IMR-90 (cell line): ENCODE measurements around the gene PYGO2. TPM values are rescaled to one million over a fixed set of nuclear protein-coding genes. Genes with fewer than 3 reads are reported as not detected.

Source experiments
- ATAC-seq: fragments of 200-7000 bp; cut with Tn5 transposase; 2 replicates; pipeline ENCODE4 v1.9.1; 2020; ENCODE audit warnings: low read depth, mild to moderate bottlenecking, moderate library complexity
- BruUV-seq: library from RNA; stranded (reverse); fragments of 400-500 nt; replicated peaks from 2 replicates; lab custom pipeline; 2021; lab: Mats Ljungman, UMichigan
- CTCF ChIA-PET: fragments of 300-600 bp; formaldehyde crosslinking; extraction: SDS; loops from one replicate; lab custom pipeline; 2021; ENCODE audit warnings: antibody characterized with exemption; lab: Yijun Ruan, JAX
- POLR2A ChIA-PET: fragments of 300-600 bp; sonication (Branson Sonifier 250); formaldehyde crosslinking; loops from one replicate; lab custom pipeline; 2022; ENCODE audit warnings: antibody characterized with exemption; ENCODE audit not compliant: unreplicated experiment; lab: Charles Lee
- DNase-seq: peaks from one replicate; pipeline ENCODE4 v3.0.0; 2013
- H2AFZ ChIP-seq: replicated peaks from 2 replicates; pipeline ENCODE3; 2013; ENCODE audit warnings: low read length, mild to moderate bottlenecking; ENCODE audit not compliant: poor library complexity
- H2AK5ac ChIP-seq: 2 replicates; pipeline ENCODE4 v1.6.1; 2013; ENCODE audit warnings: low read depth, low read length, inconsistent platforms
- H2AK9ac ChIP-seq: replicated peaks from 2 replicates; pipeline ENCODE3; 2013; ENCODE audit warnings: mild to moderate bottlenecking, low read depth, low read length, moderate library complexity; ENCODE audit not compliant: poor library complexity
- H2BK120ac ChIP-seq: 2 replicates; pipeline ENCODE4 v1.6.1; 2013; ENCODE audit warnings: low read depth, low read length, inconsistent platforms
- H2BK15ac ChIP-seq: 3 replicates; pipeline ENCODE4 v1.6.1; 2013; ENCODE audit warnings: low read depth, low read length, inconsistent platforms
- H2BK20ac ChIP-seq: 2 replicates; pipeline ENCODE4 v1.6.1; 2013; ENCODE audit warnings: low read depth, mild to moderate bottlenecking, inconsistent platforms, low read length, moderate library complexity
- H2BK5ac ChIP-seq: 2 replicates; pipeline ENCODE4 v1.6.1; 2013; ENCODE audit warnings: mild to moderate bottlenecking, low read depth, low read length, inconsistent platforms; ENCODE audit not compliant: poor library complexity, severe bottlenecking
- H3K14ac ChIP-seq: replicated peaks from 2 replicates; pipeline ENCODE4 v1.6.1; 2013; ENCODE audit warnings: low read depth, low read length, inconsistent platforms
- H3K18ac ChIP-seq: 2 replicates; pipeline ENCODE4 v1.6.1; 2013; ENCODE audit warnings: low read depth, low read length, control low read depth
- H3K23ac ChIP-seq: 2 replicates; pipeline ENCODE4 v1.6.1; 2013; ENCODE audit warnings: low read depth, low read length, inconsistent platforms
- H3K27ac ChIP-seq: 2 replicates; pipeline ENCODE4 v1.5.1; 2013; ENCODE audit warnings: mild to moderate bottlenecking, control low read depth, low read length; ENCODE audit not compliant: insufficient read depth
- H3K27me3 ChIP-seq: 2 replicates; pipeline ENCODE4 v1.6.1; 2013; ENCODE audit warnings: low read length; ENCODE audit not compliant: control insufficient read depth, insufficient read depth
- H3K36me3 ChIP-seq: 2 replicates; pipeline ENCODE4 v1.6.1; 2013; ENCODE audit warnings: low read length, mixed read lengths; ENCODE audit not compliant: control insufficient read depth, insufficient read depth
- H3K4ac ChIP-seq: 2 replicates; pipeline ENCODE4 v1.6.1; 2013; ENCODE audit warnings: low read depth, low read length, inconsistent platforms
- H3K4me1 ChIP-seq: 2 replicates; pipeline ENCODE4 v1.6.1; 2013; ENCODE audit warnings: low read length, mixed read lengths; ENCODE audit not compliant: control insufficient read depth, insufficient read depth
- H3K4me2 ChIP-seq: 2 replicates; pipeline ENCODE4 v1.6.1; 2013; ENCODE audit warnings: low read depth, mild to moderate bottlenecking, control low read depth, low read length, moderate library complexity
- H3K4me3 ChIP-seq: 2 replicates; pipeline ENCODE4 v1.5.1; 2013; ENCODE audit warnings: low read depth, mild to moderate bottlenecking, control low read depth, low read length, moderate library complexity; ENCODE audit not compliant: insufficient read depth
- H3K56ac ChIP-seq: 2 replicates; pipeline ENCODE4 v1.6.1; 2013; ENCODE audit warnings: low read length, inconsistent platforms; ENCODE audit not compliant: insufficient read depth; ENCODE audit errors: extremely low read depth
- H3K79me1 ChIP-seq, 2 experiments: 2 replicates each; pipeline ENCODE4 v1.6.1; 2013; ENCODE audit warnings: low read length in 2 of 2, inconsistent platforms in 1 of 2, low read depth in 1 of 2
- H3K9ac ChIP-seq: 2 replicates; pipeline ENCODE4 v1.6.1; 2013; ENCODE audit warnings: low read depth, low read length, control low read depth
- H3K9me1 ChIP-seq: 2 replicates; pipeline ENCODE4 v1.6.1; 2013; ENCODE audit warnings: low read length, inconsistent platforms; ENCODE audit not compliant: insufficient read depth
- H3K9me3 ChIP-seq: 2 replicates; pipeline ENCODE4 v1.6.1; 2013; ENCODE audit warnings: low read length; ENCODE audit not compliant: control insufficient read depth, insufficient read depth
- H4K20me1 ChIP-seq: 2 replicates; pipeline ENCODE4 v1.6.1; 2013; ENCODE audit warnings: low read length, inconsistent platforms; ENCODE audit not compliant: insufficient read depth
- H4K5ac ChIP-seq: 2 replicates; pipeline ENCODE4 v1.6.1; 2013; ENCODE audit warnings: mild to moderate bottlenecking, low read depth, low read length, control low read depth
- H4K8ac ChIP-seq, 2 experiments: 2 replicates each; pipeline ENCODE4 v1.6.1; 2013; ENCODE audit warnings: low read depth in 2 of 2, low read length in 2 of 2, control low read depth in 1 of 2, inconsistent platforms in 1 of 2
- H4K91ac ChIP-seq: 2 replicates; pipeline ENCODE4 v1.6.1; 2013; ENCODE audit warnings: low read depth, low read length, inconsistent platforms; ENCODE audit not compliant: insufficient read depth
- MAFK ChIP-seq: IDR thresholded peaks from 2 replicates; pipeline ENCODE4 v1.6.1; 2012; ENCODE audit warnings: low read depth, low read length, improper control_type of control experiment
- MXI1 ChIP-seq: IDR thresholded peaks from 2 replicates; pipeline ENCODE4 v1.6.1; 2012; ENCODE audit warnings: low read depth, mild to moderate bottlenecking, low read length, moderate library complexity, borderline replicate concordance
- NFE2L2 ChIP-seq: fragments of 150-350 bp; IDR thresholded peaks from 2 replicates; pipeline ENCODE4 v1.6.1; 2016; ENCODE audit warnings: low read depth, mild to moderate bottlenecking, low read length
- RAD21 ChIP-seq: IDR thresholded peaks from 2 replicates; pipeline ENCODE4 v1.6.1; 2012; ENCODE audit warnings: low read length, improper control_type of control experiment
- RCOR1 ChIP-seq: IDR thresholded peaks from 2 replicates; pipeline ENCODE4 v1.6.1; 2012; ENCODE audit warnings: mild to moderate bottlenecking, low read length, improper control_type of control experiment; ENCODE audit not compliant: insufficient replicate concordance
- WGBS, 2 experiments: methylation state at CpG; one replicate each; pipeline versions ENCODE4 v1.1.5 to v1.1.7; 2013; ENCODE audit warnings: missing lambda C conversion rate in 2 of 2; ENCODE audit not compliant: insufficient read length in 1 of 2; ENCODE audit errors: extremely low coverage in 2 of 2; 5-methylcytosine and 5-hydroxymethylcytosine counted together
- dilution Hi-C: fragments of 300-500 bp; cut with HindIII; formaldehyde crosslinking; loops from one replicate; pipeline ENCODE4 v1.14.3; 2018; ENCODE audit warnings: low sequenced_read_pairs; ENCODE audit not compliant: unreplicated experiment
- in situ Hi-C: fragments of 300-500 bp; cut with MboI; formaldehyde crosslinking; loops from 3 replicates; pipeline ENCODE4 v1.14.3; 2019; ENCODE audit warnings: low sequenced_read_pairs, inconsistent platforms, mixed read lengths
- intact Hi-C: fragments of 100-400 bp; cut with micrococcal nuclease; formaldehyde crosslinking; loops from 2 replicates; pipeline ENCODE4 v1.10.0; 2022
- polyA plus RNA-seq, 3 experiments: library from polyadenylated mRNA; depleted of rRNA; stranded (reverse); fragments of >200 nt; gene quantifications; 2 replicates each; pipeline ENCODE4 v1.2.3, GENCODE V29; 2012; ENCODE audit warnings: low replicate concordance in 1 of 3
- total RNA-seq: library from RNA; depleted of rRNA; stranded (reverse); fragments of >200 nt; gene quantifications from 2 replicates; pipeline ENCODE4 v1.2.3, GENCODE V29; 2012
- TF ChIP-seq, protein P1 (sequence below): fragments of 150-350 bp; IDR thresholded peaks from 2 replicates; pipeline ENCODE4 v1.6.1; 2016; ENCODE audit warnings: low read depth, mild to moderate bottlenecking, low read length, moderate library complexity, borderline replicate concordance
- TF ChIP-seq, protein P2 (sequence below): conservative IDR thresholded peaks from 2 replicates; pipeline ENCODE4 v1.5.1; 2012; ENCODE audit warnings: mild to moderate bottlenecking, low read depth, low read length, improper control_type of control experiment

Gene PYGO2
- total and polyA plus RNA-seq, 2 of the 4 experiments (the other 2 are of a cell fraction): 5.4 to 14.8 TPM

DNA sequence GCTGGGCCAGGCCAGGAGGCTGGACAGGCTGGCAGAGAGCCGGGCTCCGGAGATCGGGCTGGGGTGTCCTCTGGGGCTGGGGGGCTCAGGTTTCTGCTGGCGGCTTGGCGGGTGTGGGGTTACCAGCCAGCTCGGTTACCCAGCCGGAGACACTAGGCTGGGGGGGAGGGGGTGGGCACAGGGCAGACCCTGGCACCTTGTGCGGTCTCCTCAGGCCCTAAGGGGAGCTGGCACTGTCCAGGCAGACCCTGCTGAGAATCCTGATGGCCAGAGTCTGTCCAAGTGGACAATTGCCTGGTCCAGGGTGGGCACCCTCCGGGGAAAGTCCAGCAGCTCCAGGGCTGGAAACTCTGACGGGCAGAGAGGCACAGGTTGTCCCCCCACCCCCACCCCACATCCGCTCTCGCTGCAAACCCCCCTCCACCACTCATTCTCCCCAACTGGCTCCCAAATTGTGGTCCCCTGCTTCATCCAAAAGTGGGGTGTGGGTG is 47.7 kb upstream of the PYGO2 start:
- Histone ChIP-seq H3K79me1 (peaks cover 3 to 56% of the 10 kb centered on the region in 2 experiments), H4K20me1 (peaks cover 19% of the 10 kb centered on the region), H3K4me2 (no peak overlapping the region), H3K4me1 (peaks cover 14% of the 10 kb centered on the region), H2AK5ac (no peak overlapping the region), H4K91ac (no peak overlapping the region), H3K27ac (no peak overlapping the region), H4K5ac (no peak overlapping the region), H3K9me1 (peaks cover 11% of the 10 kb centered on the region), H3K4ac (no peak overlapping the region), H3K14ac (no peak overlapping the region), H2BK120ac (no peak overlapping the region), H4K8ac (no peak overlapping the region), H2AFZ (no peak overlapping the region), H3K18ac (no peak overlapping the region), H3K9ac (no peak overlapping the region), H2BK20ac (no peak overlapping the region), H2BK15ac (no peak overlapping the region), H2BK5ac (no peak overlapping the region), H3K23ac (no peak overlapping the region), H3K4me3 (no peak overlapping the region), H3K36me3 (peaks cover 7% of the 10 kb centered on the region), H3K56ac (no peak overlapping the region), H3K27me3 (no peaks in the 10 kb centered on the region), H3K9me3 (no peaks in the 10 kb centered on the region), H2AK9ac (no peak overlapping the region)
- no CpG with 5 or more reads among the region's 12 CpGs for WGBS, 2 experiments
- TF ChIP-seq MAFK: no peak
- TF ChIP-seq, protein P1, sequence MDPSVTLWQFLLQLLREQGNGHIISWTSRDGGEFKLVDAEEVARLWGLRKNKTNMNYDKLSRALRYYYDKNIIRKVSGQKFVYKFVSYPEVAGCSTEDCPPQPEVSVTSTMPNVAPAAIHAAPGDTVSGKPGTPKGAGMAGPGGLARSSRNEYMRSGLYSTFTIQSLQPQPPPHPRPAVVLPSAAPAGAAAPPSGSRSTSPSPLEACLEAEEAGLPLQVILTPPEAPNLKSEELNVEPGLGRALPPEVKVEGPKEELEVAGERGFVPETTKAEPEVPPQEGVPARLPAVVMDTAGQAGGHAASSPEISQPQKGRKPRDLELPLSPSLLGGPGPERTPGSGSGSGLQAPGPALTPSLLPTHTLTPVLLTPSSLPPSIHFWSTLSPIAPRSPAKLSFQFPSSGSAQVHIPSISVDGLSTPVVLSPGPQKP: no peak
- TF ChIP-seq, protein P2, sequence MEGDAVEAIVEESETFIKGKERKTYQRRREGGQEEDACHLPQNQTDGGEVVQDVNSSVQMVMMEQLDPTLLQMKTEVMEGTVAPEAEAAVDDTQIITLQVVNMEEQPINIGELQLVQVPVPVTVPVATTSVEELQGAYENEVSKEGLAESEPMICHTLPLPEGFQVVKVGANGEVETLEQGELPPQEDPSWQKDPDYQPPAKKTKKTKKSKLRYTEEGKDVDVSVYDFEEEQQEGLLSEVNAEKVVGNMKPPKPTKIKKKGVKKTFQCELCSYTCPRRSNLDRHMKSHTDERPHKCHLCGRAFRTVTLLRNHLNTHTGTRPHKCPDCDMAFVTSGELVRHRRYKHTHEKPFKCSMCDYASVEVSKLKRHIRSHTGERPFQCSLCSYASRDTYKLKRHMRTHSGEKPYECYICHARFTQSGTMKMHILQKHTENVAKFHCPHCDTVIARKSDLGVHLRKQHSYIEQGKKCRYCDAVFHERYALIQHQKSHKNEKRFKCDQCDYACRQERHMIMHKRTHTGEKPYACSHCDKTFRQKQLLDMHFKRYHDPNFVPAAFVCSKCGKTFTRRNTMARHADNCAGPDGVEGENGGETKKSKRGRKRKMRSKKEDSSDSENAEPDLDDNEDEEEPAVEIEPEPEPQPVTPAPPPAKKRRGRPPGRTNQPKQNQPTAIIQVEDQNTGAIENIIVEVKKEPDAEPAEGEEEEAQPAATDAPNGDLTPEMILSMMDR: no peak
- no peak for TF ChIP-seq NFE2L2
- TF ChIP-seq RCOR1: no peak
- TF ChIP-seq MXI1: no peak
- TF ChIP-seq RAD21: no peak
- intact Hi-C loops (no loop called here), dilution Hi-C loops (no loop called here), in situ Hi-C loops (no loop called here)
- ATAC-seq: no peak
- ChIA-PET POLR2A (no interaction called here), CTCF (no interaction called here)
- no TSS peak for BruUV-seq
- no peak for DNase-seq
